ENCODE data around the gene PCGF1.

DNA sequence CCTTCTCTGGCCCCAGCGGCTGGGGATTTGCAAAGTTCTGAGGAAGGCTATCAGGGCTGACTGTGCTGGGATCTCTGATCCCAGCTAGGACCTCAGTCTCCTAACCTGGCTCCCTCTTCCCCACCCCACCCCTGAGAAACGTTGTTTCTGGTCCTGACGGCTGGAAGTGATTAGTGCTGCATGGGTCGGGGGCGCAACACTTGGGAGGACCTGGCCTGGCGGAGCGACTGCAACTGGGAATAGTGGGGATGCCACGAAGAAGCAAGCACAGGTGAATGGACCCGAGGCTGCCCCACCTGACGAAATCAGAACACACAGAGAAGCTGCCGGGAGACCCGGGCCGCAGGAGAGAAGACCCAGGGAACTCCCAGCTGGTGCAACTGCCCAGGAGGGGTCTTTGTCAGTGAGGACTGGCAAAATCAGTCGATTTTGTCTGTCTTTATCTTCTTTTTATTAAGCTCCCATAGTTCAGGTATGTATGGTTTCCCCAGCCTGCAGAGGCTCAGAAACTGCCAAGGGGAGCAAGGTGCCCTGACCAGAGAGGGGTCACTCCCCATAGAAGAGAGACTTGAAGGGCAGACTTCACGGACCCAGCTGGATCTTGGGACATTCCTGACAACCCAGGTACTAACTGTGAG, 7.4 kb downstream of the PCGF1 start:
- TF ChIP-seq, protein P1, sequence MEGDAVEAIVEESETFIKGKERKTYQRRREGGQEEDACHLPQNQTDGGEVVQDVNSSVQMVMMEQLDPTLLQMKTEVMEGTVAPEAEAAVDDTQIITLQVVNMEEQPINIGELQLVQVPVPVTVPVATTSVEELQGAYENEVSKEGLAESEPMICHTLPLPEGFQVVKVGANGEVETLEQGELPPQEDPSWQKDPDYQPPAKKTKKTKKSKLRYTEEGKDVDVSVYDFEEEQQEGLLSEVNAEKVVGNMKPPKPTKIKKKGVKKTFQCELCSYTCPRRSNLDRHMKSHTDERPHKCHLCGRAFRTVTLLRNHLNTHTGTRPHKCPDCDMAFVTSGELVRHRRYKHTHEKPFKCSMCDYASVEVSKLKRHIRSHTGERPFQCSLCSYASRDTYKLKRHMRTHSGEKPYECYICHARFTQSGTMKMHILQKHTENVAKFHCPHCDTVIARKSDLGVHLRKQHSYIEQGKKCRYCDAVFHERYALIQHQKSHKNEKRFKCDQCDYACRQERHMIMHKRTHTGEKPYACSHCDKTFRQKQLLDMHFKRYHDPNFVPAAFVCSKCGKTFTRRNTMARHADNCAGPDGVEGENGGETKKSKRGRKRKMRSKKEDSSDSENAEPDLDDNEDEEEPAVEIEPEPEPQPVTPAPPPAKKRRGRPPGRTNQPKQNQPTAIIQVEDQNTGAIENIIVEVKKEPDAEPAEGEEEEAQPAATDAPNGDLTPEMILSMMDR (IDR thresholded peaks at IDR 0.05; ENCODE audit: insufficient read depth, low read length) = no peak
- TF ChIP-seq POLR2AphosphoS5 (IDR thresholded peaks at IDR 0.05; ENCODE audit: low read depth) (no peak), GABPA (IDR thresholded peaks at IDR 0.05; ENCODE audit: low read depth) (no peak), SPI1 (IDR thresholded peaks at IDR 0.05; ENCODE audit: borderline replicate concordance, low read depth) (no peak)

Measured in HL-60 (cell line).